Measurements from ENCODE around the gene NDST3. TPM values are rescaled to one million over a fixed set of nuclear protein-coding genes. Genes with fewer than 3 reads are reported as not detected.

The NDST3 gene
- not detected in 2 replicates for total RNA-seq

DNA sequence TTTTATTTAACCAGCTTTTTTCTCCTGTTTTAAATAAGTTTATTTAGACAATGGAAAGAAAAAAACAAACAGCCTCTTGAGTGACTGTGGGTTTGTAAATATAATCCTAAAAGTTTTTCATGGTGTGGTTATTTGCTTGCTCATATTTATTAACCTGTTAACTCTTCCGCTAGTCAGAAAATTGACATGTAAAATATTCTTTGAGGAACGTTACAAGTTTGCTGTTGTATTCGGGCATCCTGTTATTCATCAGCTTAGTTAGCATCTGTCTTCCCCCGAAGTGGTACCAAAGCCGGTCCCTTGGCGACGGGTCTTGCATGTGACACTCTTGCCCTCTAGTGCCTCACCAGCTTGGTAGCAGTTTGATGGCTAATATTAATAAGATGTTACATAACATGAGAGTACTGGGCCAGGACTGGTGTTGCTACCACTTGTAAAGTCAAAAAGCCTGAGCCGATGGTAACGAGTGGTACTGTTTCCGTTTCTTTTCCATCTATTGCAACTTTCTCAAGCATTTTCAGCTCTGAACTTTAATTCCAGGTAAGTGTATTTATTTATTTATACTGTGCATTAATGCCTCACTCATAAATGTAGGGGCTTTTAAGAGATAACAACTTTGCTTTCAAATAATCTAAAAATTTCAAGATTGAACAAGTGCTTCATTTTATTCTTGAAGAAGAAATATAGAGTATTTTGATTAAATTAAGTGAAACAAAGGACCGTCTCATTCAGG, at the start of gene NDST3:
Gene NDST3 (plus strand): TSS at position 434 of the 733 bp plus-strand sequence. CDS start 19,425 bp downstream, outside the sequence.

All from cardiac atrium fibroblast (primary cell).